ENCODE data around the gene PPP1R12A.
"Not testable (repeated sequence)": the region's sequence is repeated elsewhere in the genome, so short reads cannot be mapped to it uniquely, and the experiment has no call there.

Gene PPP1R12A

DNA sequence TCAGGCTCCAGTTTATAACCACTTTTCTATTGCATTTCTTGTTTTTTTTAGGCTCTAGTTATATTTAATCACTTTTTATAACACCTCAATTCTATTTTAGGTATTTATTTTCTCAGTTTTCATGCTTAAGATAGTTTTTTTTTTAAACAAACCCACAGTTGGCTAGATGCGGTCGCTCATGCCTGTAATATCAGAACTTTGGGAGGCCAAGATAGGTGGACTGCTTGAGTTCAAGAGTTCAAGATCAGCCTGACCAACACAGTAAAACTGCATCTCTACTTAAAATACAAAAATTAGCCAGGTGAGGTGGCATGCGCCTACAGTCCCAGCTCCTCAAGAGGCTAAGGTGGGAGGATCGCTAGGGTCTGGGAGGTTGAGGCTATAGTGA, 93.0 kb downstream of the PPP1R12A start:
- DNase-seq (ENCODE audit: low read depth, low spot score) = no peak

DNA sequence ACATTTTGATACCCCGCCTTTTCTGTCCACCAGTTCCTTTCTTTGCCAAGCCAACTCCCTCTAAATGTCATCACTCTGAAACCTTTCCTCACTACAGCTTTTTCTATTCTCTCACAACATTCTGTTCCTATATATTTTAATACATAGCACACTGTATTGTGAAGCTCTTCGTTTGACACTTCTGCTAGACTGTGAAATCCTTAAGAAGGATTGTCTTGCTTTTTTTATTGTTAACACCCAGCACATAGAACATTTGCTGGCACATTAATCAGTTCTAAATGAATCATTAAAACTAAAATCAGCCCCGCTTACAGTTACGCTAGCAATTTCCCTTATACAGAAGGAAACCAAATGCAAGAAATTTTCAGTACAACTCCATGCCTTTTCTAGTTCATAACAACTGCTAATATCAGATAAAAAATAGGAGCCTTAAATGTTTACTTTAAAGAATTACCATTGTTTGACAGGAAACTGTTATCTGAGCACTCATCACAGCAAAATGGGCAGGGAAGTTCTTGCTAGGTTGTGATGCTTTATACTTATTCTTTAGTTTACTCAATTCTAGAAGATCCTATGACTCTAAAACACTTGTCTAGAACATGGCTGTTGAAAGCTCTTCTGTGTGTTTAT, 93.5 kb downstream of the PPP1R12A start:
- DNase-seq (ENCODE audit: low read depth, low spot score) = no peak

DNA sequence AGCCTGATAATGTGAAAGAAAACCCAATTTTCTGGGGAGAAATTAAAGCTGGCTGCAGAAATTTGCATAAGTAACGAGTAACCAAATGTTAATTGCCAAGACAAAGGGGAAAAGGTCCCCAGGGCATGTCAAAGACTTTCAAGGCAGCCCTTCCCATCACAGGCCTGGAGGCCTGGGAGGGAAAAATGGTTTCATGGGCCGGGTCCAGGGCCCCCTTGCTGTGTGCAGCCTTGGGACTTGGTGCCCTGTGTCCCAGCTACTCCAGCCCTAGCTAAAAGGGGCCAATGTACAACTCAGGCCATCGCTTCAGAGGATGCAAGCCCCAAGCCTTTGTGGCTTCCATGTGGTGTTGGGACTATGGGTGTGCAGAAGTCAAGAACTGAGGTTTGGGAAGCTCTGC, 96.5 kb downstream of the PPP1R12A start:
- no peak for DNase-seq (ENCODE audit: low read depth, low spot score)

DNA sequence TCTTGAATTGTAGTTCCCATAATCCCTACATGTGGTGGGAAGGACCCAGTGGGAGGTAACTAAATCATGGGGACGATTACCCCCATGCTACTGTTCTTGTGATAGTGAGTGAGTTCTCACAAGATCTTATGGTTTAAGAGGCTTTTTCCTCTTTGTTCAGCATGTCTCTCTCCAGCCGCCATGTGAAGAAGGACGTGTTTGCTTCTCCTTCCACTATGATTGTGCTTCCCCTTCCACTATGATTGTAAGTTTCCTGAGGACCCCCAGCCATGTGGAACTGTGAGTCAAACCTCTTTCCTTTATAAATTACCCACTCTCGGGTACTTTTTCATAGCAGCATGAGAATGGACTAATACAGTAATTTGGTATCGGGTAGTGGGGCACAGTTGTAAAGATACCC, 97.3 kb downstream of the PPP1R12A start:
- no peak for DNase-seq (ENCODE audit: low read depth, low spot score)

DNA sequence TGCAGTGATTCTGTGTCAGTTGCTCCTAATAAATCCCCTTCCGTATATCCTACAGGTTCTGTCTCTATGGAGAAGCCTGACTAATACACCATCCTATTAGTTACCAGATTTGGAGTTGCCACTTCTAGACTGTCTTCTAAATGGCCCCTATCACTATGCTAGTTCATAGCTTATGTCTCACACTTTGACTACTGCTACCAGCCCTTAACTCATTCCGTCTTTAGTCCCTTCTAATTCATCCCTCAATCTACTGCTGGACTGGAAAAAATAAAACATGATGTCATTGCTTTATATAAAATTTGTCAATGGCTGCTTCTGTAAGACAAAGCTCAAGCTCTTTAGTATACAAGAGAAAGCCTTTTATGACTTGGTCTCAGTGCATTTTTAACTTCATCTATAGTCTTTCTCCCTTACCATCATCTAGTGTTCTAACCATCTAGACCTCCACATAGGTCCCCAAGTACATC, 99.5 kb downstream of the PPP1R12A start:
- no peak for DNase-seq (ENCODE audit: low read depth, low spot score)

DNA sequence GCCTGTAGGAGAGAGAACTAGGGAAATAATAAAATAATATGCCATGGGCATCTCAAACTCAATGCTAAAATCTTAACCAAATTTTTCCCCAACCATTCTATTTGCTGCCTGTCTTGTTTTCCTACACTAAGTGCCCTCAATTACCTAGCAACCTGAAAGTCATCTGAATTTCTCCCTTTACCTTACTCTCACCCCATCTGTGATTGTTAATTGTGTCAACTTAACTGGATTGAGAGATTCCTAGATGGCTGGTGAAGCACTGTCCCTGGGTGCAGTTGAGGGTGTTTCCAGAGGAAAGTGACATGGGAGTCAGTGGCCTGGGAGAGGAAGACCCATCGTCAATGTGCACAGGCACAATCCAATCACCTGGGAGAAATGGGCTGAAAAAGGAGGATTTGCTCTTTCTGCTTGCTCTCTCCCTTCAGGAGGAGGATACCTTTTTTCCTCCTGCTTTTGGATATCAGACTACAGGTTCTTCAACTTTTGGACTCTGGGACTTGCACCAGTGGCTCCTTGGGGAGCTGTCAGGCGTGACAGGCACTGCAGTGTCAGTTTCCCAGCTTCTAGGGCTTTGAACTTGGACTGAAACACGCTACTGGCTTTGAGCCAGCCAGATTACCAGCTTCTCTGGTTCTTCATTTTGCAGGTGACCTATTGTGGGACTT, 100.1 kb downstream of the PPP1R12A start:
- DNase-seq (ENCODE audit: low read depth, low spot score) = no peak

DNA sequence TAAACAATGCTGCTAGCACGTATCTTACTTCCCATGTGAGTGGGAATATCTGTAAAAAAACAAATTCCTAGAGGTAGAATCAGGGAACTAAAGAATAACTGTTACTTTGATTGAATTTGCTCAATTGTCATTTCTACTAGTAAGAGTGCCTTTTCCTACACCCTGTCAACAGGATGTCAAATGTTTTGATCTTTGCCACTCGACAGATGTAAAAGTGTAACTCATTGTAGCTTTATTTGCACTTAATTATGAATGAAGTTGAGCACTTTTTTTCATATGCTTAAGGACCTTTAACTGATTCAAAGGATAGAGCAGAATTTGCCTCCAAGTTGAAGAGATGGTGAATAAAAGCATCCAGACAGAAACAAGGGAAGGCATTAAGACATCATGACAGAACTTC, 104.5 kb downstream of the PPP1R12A start:
- no peak for DNase-seq (ENCODE audit: low read depth, low spot score)

DNA sequence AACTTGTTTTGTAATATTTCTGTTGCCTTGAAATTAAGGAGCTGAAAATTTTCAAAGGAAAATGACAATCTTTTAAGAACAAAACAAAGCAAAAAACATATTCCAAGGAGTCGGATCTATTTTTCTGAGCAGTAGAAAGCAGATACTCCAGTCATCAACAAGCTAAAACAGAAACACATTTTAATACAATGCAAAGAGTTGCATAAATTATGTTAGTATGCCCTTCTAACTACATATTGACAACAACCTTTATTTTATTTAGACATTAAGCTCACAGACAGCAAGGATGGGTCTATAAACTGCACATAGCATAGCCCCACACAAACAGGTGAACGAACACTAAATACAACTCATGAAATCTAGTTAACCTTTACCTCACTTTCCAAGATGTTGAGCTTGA, 106.0 kb downstream of the PPP1R12A start:
- DNase-seq (ENCODE audit: low read depth, low spot score) = no peak

DNA sequence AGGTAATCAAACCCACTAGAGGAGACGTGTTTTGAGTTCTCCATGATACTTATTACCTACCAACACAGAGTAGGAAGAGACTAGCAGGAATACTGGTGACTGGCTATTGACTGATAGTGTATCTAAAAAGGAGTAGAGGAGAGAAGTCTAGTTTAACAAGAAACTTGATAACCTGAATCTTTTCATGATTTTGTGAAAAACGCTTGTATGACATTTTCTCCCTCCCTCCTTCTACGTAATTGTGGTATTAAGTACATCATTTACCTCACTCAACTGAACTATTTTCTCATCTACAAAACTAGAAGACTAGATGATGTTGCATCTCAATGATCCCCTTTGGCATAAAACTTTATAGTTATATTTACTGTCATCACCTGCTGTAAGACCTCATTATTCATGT, 107.4 kb downstream of the PPP1R12A start:
- no peak for DNase-seq (ENCODE audit: low read depth, low spot score)

DNA sequence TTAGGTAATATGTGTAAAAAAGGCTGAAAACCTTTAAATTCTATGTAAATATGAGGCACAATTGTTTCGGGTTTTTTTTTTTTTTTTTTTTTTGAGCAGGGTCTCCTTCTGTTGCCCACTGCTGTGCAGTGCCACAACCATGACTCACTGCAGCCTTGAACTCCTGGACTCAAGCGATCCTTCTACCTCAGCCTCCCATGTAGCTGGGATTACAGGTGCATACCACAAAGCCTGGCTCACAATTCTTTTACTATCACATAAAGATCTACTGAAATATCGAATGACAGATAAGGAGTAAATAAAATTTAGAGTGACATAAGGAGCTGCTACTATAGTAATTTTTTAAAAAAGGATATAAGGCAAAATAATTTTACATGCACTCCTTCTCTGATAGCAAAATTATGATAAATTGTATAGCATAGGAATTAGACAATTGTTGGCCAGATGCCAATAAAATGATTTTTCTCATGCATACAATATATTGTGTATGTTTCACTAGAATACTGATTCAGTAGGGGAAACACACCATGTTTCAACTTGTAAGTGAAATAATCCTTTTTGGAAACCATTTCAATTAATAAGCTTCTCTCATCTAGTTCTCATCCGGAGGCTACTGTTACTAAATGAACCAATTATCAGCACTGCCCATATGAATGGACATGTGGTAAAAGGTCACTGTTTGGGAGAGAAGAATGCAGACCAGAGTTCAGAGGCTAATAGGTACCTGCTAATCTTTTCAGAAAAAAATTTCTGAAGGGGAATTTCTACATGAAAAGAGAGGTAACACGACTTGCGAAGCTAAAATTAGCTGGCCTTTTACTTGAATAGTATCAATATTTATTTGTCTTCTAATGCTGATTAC, 108.4 kb downstream of the PPP1R12A start:
- no peak for DNase-seq (ENCODE audit: low read depth, low spot score)

DNA sequence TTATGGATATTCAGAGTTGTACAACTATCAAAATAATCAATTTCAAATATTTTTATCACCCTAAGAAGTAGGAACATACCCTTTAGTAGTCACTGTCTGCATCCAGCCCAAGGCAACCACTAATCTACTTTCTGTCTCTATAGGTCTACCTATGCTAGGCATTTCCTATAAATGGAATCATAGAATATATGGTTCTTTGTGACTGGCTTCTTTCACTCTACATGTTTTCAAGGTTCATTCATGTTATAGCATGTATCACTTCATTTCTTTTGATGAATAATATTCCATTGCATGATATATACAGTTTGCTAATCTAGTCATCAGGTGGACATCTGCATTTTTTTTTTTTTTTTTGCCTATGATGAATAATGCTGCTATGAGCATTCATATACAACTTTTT, 112.4 kb downstream of the PPP1R12A start:
- no peak for DNase-seq (ENCODE audit: low read depth, low spot score)

DNA sequence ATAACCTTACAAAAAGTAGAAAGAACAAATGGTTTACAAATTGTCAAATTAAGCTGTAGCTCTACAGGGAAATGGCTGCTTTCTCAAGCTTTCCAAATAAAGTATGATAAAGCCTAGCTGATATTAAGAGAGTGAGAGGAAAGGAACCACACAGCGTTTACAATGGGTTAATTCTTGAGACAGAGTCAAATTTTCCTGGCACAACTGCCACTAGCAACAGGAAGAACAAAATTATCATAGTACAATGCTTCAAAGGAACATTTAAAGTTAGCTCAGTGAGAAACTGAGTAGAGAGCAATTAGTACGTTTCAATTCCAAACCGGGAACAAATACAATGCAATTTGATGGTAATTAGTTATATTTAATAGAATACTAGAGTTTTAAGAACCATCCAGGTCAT, 116.0 kb downstream of the PPP1R12A start:
- peak; percentile 64 for DNase-seq (ENCODE audit: low read depth, low spot score)

DNA sequence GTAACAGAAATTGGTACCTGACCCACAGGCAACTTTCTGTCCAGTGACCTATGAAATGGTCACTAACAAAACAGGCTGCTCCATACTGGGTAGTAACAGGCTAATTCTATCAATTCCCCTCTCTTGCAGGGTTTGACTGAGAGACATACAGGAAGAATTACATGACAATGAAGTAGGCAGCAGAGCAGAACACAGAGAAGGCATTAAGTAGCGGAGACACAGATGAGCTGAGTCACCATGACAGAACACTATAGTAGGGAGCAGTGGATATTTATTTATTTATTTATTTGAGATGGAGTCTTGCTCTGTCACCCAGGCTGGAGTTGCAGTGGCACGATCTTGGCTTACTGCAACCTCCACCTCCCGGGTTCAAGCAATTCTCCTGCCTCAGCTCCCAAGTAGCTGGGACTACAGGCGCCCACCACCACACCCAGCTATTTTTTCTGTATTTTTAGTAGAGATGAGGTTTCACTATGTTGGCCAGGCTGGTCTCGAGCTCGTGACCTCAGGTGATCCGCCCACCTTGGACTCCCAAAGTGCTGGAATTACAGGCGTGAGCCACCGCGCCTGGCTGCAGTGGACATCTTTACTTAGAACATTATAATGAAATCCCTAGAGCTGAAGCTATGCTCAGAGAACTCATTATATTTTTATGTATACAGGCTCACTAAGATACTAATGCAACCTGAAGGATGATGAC, 150.4 kb downstream of the PPP1R12A start:
- DNase-seq (ENCODE audit: low read depth, low spot score) = not testable (repeated sequence)

DNA sequence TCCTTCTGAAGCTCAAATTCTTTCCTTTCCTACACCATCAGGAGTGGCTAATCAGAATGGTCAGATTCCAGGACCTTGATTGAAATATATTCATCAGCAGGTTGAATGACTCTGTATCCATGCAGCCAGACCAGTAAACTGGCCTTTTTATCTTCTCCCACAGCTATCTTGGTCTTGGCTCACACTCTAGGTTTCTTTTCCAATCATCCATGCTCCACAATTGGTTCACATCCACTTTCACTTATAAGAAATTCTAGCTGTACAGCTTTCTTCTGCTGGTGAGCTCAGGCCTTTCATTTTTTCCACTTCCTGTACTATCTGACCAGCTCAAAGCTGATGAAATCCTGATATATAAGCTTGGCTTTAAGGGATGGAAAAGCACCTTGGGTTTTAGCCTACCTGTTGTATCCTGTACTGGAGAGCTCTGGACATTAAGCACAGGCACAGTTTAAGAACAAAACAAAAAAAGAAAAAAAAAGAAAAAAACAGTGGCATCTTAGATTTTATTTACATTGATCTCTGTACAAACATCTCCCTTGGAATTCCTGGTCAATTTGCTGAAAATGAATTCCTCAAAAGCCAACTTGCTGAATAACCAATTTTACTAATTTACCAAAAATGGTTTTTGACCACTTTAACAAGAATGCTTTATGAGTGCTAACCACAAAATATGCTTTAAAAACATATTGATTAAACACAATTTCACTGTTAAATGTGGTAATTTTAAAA, 152.6 kb downstream of the PPP1R12A start:
- DNase-seq (ENCODE audit: low read depth, low spot score) = peak; percentile 69

DNA sequence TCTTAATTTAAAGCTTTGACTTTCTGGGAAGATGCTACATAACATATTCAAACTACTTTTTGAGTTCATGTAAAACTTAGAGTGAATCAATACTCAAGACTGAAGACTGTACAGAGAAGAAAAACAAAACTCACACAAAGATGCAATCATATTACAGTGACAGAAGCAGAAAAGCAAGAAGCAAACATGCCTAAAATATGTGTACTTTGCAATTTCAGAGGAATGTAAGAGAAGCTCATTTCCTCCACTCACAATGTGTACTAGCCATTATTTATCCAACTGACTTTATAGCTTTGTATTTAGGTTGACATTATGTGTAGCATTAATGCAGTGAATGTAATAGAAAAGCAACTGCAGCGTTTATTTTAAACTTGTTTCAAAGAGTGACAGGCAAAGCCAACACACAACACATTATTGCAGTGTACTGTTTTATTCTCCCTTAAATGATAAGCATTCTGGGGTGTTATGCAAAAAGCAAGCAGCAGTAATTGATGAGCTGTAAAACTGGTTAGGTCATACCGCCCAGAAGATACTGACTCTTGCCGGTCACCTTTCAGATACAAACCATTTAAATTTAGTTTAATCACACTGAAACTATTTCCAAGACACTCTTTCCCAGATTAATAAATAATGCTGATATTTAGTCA, 156.0 kb downstream of the PPP1R12A start:
- no peak for DNase-seq (ENCODE audit: low read depth, low spot score)

DNA sequence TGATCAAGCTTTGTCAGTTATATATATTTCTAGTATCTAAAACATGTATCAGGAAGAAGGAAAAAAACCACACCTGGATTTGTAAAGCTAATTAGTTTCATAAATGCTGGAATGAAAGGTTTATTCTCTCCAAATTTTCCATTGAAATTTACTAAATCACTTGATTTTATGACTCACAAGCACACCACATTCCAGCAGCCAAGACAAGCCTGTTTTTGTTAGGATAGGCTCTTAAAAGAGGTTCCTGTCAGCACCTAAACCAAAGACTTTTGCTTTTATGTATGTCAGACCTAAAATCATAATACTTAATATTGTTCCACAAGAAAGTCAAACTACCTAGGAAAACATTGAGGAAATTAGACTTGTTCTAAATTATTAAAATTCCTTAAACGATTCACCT, 158.8 kb downstream of the PPP1R12A start:
- DNase-seq (ENCODE audit: low read depth, low spot score) = peak; percentile 64

DNA sequence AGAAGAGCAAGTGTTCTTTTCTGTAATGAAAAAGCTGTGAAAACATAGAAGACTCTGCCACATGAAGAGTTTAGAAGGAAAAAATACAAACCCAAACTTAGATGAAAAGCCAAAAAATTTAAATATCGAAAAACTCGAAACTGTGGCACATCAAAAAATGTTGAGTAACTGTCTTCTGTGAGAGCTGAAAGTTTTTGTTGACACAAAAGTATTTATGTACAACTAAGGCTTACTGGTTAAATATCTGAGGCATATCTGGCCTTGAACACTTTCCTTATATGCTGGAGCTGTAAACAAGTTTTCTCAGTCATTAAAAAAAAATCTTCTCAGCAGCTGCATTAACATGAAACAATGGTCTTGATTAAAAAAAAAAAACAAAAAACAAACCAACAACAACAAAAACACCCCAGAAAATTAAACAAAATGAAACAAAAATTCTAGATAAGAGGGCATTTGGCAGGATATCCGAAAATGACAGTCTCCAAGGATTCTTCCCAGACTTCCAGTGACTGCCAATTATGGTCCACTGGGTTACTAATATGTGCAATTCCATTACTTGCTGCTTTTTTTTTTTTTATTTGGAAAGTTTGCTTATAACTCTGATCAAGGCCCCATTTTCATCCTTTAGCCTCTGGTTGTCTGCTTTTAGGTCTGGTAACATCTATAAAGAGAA, 159.4 kb downstream of the PPP1R12A start:
- no peak for DNase-seq (ENCODE audit: low read depth, low spot score)

DNA sequence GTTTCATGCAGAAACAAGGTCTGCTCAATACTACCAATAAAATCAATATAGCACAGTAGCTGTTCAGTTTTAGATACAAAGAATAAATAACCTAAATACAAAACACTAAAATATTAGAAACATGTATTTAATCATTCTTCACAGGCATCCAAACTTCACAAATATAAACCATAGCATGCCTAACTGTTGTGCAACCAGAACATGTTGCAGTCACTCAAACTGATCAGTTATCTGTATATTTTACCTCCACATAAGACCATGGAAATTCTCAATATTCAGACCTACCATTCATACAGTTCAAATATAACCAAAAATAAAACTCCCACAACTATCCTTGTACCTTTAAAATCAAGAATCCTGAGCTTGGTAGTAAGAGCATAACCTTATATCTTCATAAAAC, 161.0 kb downstream of the PPP1R12A start:
- no peak for DNase-seq (ENCODE audit: low read depth, low spot score)

DNA sequence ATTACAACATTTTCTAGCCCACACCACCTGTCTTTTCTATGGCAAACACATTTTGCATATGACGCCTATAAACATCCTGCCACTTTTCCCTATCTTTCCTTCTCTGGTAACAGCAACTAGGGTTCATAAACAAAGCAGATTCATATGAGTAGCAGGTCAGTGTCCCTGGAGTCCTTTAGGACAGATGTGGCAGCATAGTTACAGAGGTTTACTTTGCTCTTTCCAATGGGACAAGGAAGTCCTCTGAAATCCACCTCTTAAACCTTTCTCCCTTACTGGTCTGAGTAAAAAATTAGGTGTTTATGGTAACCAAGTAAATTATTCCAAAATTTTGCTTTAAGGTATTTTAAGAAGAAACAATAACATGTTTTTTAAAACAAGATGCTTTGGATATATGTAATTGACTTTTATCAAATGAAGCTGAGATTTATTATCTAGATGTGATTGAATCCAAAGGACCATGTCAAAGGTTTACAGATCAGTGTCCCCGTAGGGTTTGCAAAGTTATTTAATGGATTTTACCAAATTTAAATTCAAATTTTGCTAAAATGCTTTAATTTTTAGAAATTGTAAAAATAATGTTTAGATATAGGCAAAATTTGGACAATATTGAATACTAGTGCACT, 164.9 kb downstream of the PPP1R12A start:
- DNase-seq (ENCODE audit: low read depth, low spot score) = no peak
